Caco-2 (cell line): ENCODE results near the gene PSMC1. TPM values are rescaled to one million over a fixed set of nuclear protein-coding genes. Genes with fewer than 3 reads are reported as not detected.

Experiments used
- BruUV-seq: library from RNA; stranded (reverse); fragments of 400-500 nt; replicated peaks from 2 replicates; lab custom pipeline; 2021; lab: Mats Ljungman, UMichigan
- CTCF ChIA-PET: fragments of 300-600 bp; sonication (Branson Sonifier 250); formaldehyde crosslinking; loops from one replicate; lab custom pipeline; 2022; ENCODE audit warnings: antibody characterized with exemption; lab: Charles Lee
- POLR2A ChIA-PET: fragments of 300-600 bp; sonication (Branson Sonifier 250); formaldehyde crosslinking; loops from one replicate; lab custom pipeline; 2022; ENCODE audit warnings: antibody characterized with exemption; lab: Charles Lee
- DNase-seq, 2 experiments: peaks; one replicate each; pipeline versions ENCODE4 v3.0.0 to v3.0.0-alpha.2; 2020 to 2022
- H3K27me3 ChIP-seq: replicated peaks from 2 replicates; pipeline ENCODE4 v1.6.0; 2011; ENCODE audit warnings: low read length; ENCODE audit not compliant: control insufficient read depth, insufficient read depth
- H3K36me3 ChIP-seq: 2 replicates; pipeline ENCODE4 v1.5.1; 2011; ENCODE audit warnings: low read length; ENCODE audit not compliant: control insufficient read depth, insufficient read depth
- H3K4me1 ChIP-seq: fragments of 250-450 bp; sonication (Bioruptor Pico); 2 replicates; pipeline ENCODE4 v1.5.1; 2020; ENCODE audit warnings: mild to moderate bottlenecking
- H3K4me3 ChIP-seq: 2 replicates; pipeline ENCODE4 v1.5.1; 2011; ENCODE audit warnings: low read depth, mild to moderate bottlenecking, control low read depth, low read length
- H3K9me3 ChIP-seq: fragments of 250-450 bp; sonication (Bioruptor Pico); 2 replicates; pipeline ENCODE4 v1.5.1; 2020; ENCODE audit warnings: mild to moderate bottlenecking, moderate library complexity
- H3K27ac Mint-ChIP-seq: one replicate; pipeline ENCODE4 v1.8.0; 2022; ENCODE audit warnings: mixed read lengths; ENCODE audit not compliant: unreplicated experiment
- H3K27me3 Mint-ChIP-seq: one replicate; pipeline ENCODE4 v1.8.0; 2022; ENCODE audit warnings: mixed read lengths; ENCODE audit not compliant: insufficient read depth, unreplicated experiment
- H3K36me3 Mint-ChIP-seq: one replicate; pipeline ENCODE4 v1.8.0; 2022; ENCODE audit warnings: mild to moderate bottlenecking, mixed read lengths; ENCODE audit not compliant: insufficient read depth, unreplicated experiment
- H3K4me1 Mint-ChIP-seq: one replicate; pipeline ENCODE4 v1.8.0; 2022; ENCODE audit warnings: low read depth, mixed read lengths; ENCODE audit not compliant: unreplicated experiment
- H3K4me3 Mint-ChIP-seq: one replicate; pipeline ENCODE4 v1.8.0; 2022; ENCODE audit warnings: mild to moderate bottlenecking, moderate library complexity, mixed read lengths; ENCODE audit not compliant: unreplicated experiment
- H3K9me3 Mint-ChIP-seq: one replicate; pipeline ENCODE4 v1.8.0; 2022; ENCODE audit warnings: mixed read lengths; ENCODE audit not compliant: unreplicated experiment
- CTCF ChIP-seq, 2 experiments: fragments of 200-600 bp in 1 of 2; IDR thresholded peaks; 1 replicate in 1 of 2; 2 replicates in 1 of 2; pipeline versions ENCODE4 v1.5.1 to v1.8.0; 2011 to 2022; ENCODE audit warnings: antibody characterized with exemption in 1 of 2, control low read depth in 1 of 2, inconsistent platforms in 1 of 2, low read depth in 1 of 2, low read length in 1 of 2, mild to moderate bottlenecking in 1 of 2, moderate library complexity in 1 of 2; ENCODE audit not compliant: insufficient read depth in 1 of 2, severe bottlenecking in 1 of 2, unreplicated experiment in 1 of 2
- intact Hi-C: fragments of 100-400 bp; cut with micrococcal nuclease; formaldehyde crosslinking; loops from one replicate; pipeline ENCODE4 v1.10.0; 2022; ENCODE audit not compliant: unreplicated experiment
- total RNA-seq: library from RNA; stranded (reverse); gene quantifications from 2 replicates; pipeline ENCODE4 v1.2.3, GENCODE V29; 2022

PSMC1 gene
- total RNA-seq, 1 experiment from 2014 or later, result 101 TPM

- ChIA-PET POLR2A (no interaction called here), CTCF (interaction anchor here (0.9 to 1.4 kb wide), 4 partner anchors 12 to 341 kb away, joined by 4 to 6 read pairs (median 4); no protein-coding TSS in a partner anchor)
- Histone ChIP-seq H3K36me3 (no peaks in the 10 kb centered on the region; the same call in 1 of the 2 replicates), H3K27me3 (no peaks in the 10 kb centered on the region), H3K4me3 (no peak overlapping the region), H3K9me3 (no peaks in the 10 kb centered on the region), H3K4me1 (no peaks in the 10 kb centered on the region)
- TF ChIP-seq CTCF (IDR thresholded peaks at IDR 0.05; ENCODE audit: insufficient read depth in 1 of 2, low read depth in 1 of 2, low read length in 1 of 2, severe bottlenecking in 1 of 2, unreplicated experiment in 1 of 2), result no peak
- Mint-ChIP-seq H3K9me3 (no peaks in the 10 kb centered on the region), H3K4me1 (no peaks in the 10 kb centered on the region), H3K4me3 (no peak overlapping the region), H3K27me3 (no peaks in the 10 kb centered on the region), H3K36me3 (peaks cover 25% of the 10 kb centered on the region), H3K27ac (no peak overlapping the region)
- intact Hi-C loops, result loop anchor here (1.0 to 10.0 kb wide), 3 partner anchors 97 to 396 kb away; no protein-coding TSS in a partner anchor
- no TSS peak for BruUV-seq
- DNase-seq, result no peak
These were observed 44.8 kb downstream of the PSMC1 start for GRCh38 chr14:90301122-90301521.

- CTCF ChIA-PET, result interaction anchor here (0.7 to 1.4 kb wide), 6 partner anchors 13 to 457 kb away, joined by 3 to 6 read pairs (median 4); no protein-coding TSS in a partner anchor
- POLR2A ChIA-PET, result interaction anchor here (0.9 kb wide), 1 partner anchor 82 kb away, joined by 5 read pairs; no protein-coding TSS in a partner anchor
- H3K9me3 ChIP-seq, result no peaks in the 10 kb centered on the region
- no TSS peak for BruUV-seq
- no peak overlapping the region for H3K4me3 Mint-ChIP-seq
- no peaks in the 10 kb centered on the region; the same call in 1 of the 2 replicates for H3K36me3 ChIP-seq
- H3K27me3 ChIP-seq, result no peaks in the 10 kb centered on the region
- no peaks in the 10 kb centered on the region for H3K4me1 ChIP-seq
- peak in 1 of 2 experiments; percentile 38 for TF ChIP-seq CTCF (IDR thresholded peaks at IDR 0.05; ENCODE audit: insufficient read depth in 1 of 2, low read depth in 1 of 2, low read length in 1 of 2, severe bottlenecking in 1 of 2, unreplicated experiment in 1 of 2)
- no peaks in the 10 kb centered on the region for H3K27me3 Mint-ChIP-seq
- H3K36me3 Mint-ChIP-seq, result peaks cover 22% of the 10 kb centered on the region
- H3K4me3 ChIP-seq, result no peak overlapping the region
- peak in 1 of 2 experiments; percentile 11 for DNase-seq
- intact Hi-C loops, result loop anchor here (1.0 to 10.0 kb wide), 3 partner anchors 97 to 395 kb away; no protein-coding TSS in a partner anchor
- H3K9me3 Mint-ChIP-seq, result no peaks in the 10 kb centered on the region
- no peaks in the 10 kb centered on the region for H3K4me1 Mint-ChIP-seq
- no peak overlapping the region for H3K27ac Mint-ChIP-seq
These were observed 45.3 kb downstream of the PSMC1 start for GRCh38 chr14:90301668-90302090.

DNA sequence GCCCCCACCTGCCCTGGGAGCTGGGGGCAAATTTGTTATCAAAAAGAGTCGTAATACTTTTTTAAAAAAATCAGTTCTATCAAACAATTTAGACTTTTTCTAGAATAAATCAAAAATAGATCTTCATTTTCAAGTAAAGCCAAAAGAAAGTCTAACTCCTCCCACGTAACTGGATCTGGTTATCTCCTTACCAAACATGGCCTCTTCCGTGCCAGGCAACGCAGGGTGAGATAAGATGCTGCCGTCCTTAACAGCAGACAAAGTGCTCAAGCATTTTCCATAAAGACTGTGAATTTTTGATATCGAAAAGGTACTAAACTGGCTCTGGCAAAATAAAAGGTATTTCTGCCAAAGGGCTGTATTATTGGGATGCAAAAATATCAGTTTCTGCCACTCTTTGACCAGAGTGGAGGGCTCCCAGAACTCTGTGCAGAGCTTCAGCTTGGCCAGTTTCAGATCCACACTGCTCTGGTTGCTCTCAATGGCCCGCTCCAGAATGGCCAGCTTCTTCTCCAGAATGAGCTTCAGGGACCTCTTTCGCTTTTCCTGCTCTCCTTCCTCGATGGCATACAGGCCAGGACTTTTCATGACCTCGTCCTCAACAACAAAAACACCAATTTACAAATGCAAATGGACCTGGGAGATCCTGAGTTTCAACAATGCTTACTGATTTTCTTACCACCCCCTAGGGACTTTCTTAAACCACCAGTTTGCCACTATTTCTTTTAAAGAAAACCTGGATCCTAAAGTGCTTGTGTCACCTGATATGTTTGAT is 46.4 kb downstream of the PSMC1 start:
- Mint-ChIP-seq H3K27me3 (no peaks in the 10 kb centered on the region), H3K4me1 (no peaks in the 10 kb centered on the region), H3K9me3 (no peaks in the 10 kb centered on the region), H3K4me3 (no peak overlapping the region), H3K36me3 (peaks cover 22% of the 10 kb centered on the region), H3K27ac (no peak overlapping the region)
- TF ChIP-seq CTCF (IDR thresholded peaks at IDR 0.05; ENCODE audit: insufficient read depth in 1 of 2, low read depth in 1 of 2, low read length in 1 of 2, severe bottlenecking in 1 of 2, unreplicated experiment in 1 of 2), result no peak
- Histone ChIP-seq H3K9me3 (no peaks in the 10 kb centered on the region), H3K4me1 (no peaks in the 10 kb centered on the region), H3K36me3 (no peaks in the 10 kb centered on the region; the same call in 1 of the 2 replicates), H3K27me3 (no peaks in the 10 kb centered on the region), H3K4me3 (no peak overlapping the region)
- CTCF ChIA-PET, result interaction anchor here (0.5 to 1.4 kb wide), 4 partner anchors 81 to 456 kb away, joined by 3 to 6 read pairs (median 3); no protein-coding TSS in a partner anchor
- POLR2A ChIA-PET, result interaction anchor here (0.9 kb wide), 2 partner anchors 81 to 395 kb away, joined by 3 to 5 read pairs; no protein-coding TSS in a partner anchor
- DNase-seq, result no peak
- intact Hi-C loops, result loop anchor here (10.0 kb wide), 1 partner anchor 292 kb away; no protein-coding TSS in a partner anchor
- BruUV-seq, result no TSS peak
